GM23338 (cell line): Measurements from ENCODE around the gene ZNF630. TPM values are rescaled to one million over a fixed set of nuclear protein-coding genes. Genes with fewer than 3 reads are reported as not detected.

Experiments
- ATAC-seq: fragments of 200-7000 bp; cut with Tn5 transposase; 3 replicates; pipeline ENCODE4 v1.9.1; 2020
- DNase-seq: peaks from one replicate; pipeline ENCODE4 v3.0.0-alpha.2; 2015; ENCODE audit warnings: low spot score
- H2AFZ ChIP-seq: fragments of 200-600 bp; sonication (generic); 2 replicates; pipeline ENCODE4 v1.8.0; 2016; ENCODE audit warnings: antibody characterized with exemption, mild to moderate bottlenecking, moderate library complexity
- H3F3A ChIP-seq: fragments of 200-600 bp; sonication (generic); replicated peaks from 2 replicates; pipeline ENCODE4 v1.8.0; 2017; ENCODE audit warnings: antibody characterized with exemption, mixed run types, low read depth
- H3K27ac ChIP-seq: fragments of 200-600 bp; sonication (generic); 2 replicates; pipeline ENCODE4 v1.6.1; 2016; ENCODE audit warnings: low read depth
- H3K27me3 ChIP-seq: fragments of 200-600 bp; sonication (generic); 2 replicates; pipeline ENCODE4 v1.8.0; 2016; ENCODE audit warnings: mild to moderate bottlenecking, mixed run types, moderate library complexity; ENCODE audit not compliant: insufficient read depth
- H3K36me3 ChIP-seq: fragments of 200-600 bp; sonication (generic); 2 replicates; pipeline ENCODE4 v1.8.0; 2016; ENCODE audit warnings: mild to moderate bottlenecking; ENCODE audit not compliant: insufficient read depth
- H3K4me1 ChIP-seq: fragments of 200-600 bp; sonication (generic); 2 replicates; pipeline ENCODE4 v1.8.0; 2016; ENCODE audit warnings: mild to moderate bottlenecking, moderate library complexity; ENCODE audit not compliant: insufficient read depth
- H3K4me2 ChIP-seq: fragments of 200-600 bp; sonication (generic); 2 replicates; pipeline ENCODE4 v1.7.1; 2017; ENCODE audit warnings: mixed run types
- H3K4me3 ChIP-seq: fragments of 200-600 bp; sonication (generic); 2 replicates; pipeline ENCODE4 v1.6.1; 2016; ENCODE audit warnings: mixed run types
- H3K79me2 ChIP-seq: fragments of 200-600 bp; sonication (generic); replicated peaks from 2 replicates; pipeline ENCODE4 v1.8.0; 2017; ENCODE audit warnings: mild to moderate bottlenecking; ENCODE audit not compliant: insufficient read depth
- H3K9me2 ChIP-seq: fragments of 200-600 bp; sonication (generic); 2 replicates; pipeline ENCODE4 v1.8.0; 2017; ENCODE audit not compliant: insufficient read depth
- H4K20me1 ChIP-seq: fragments of 200-600 bp; sonication (generic); replicated peaks from 2 replicates; pipeline ENCODE4 v1.8.0; 2017; ENCODE audit warnings: mild to moderate bottlenecking; ENCODE audit not compliant: insufficient read depth
- H3K27ac Mint-ChIP-seq: 2 replicates; pipeline ENCODE4 v1.8.0; 2020; ENCODE audit warnings: inconsistent platforms, mild to moderate bottlenecking, moderate library complexity, mixed read lengths
- H3K27me3 Mint-ChIP-seq: 3 replicates; pipeline ENCODE4 v1.8.0; 2022; ENCODE audit warnings: low read depth, mild to moderate bottlenecking, moderate library complexity, mixed read lengths, inconsistent platforms; ENCODE audit not compliant: insufficient read depth, poor library complexity
- H3K36me3 Mint-ChIP-seq: 3 replicates; pipeline ENCODE4 v1.8.0; 2021; ENCODE audit warnings: low read depth, mild to moderate bottlenecking, inconsistent platforms, moderate library complexity, mixed read lengths
- H3K4me1 Mint-ChIP-seq: 3 replicates; pipeline ENCODE4 v1.8.0; 2020; ENCODE audit warnings: mild to moderate bottlenecking, inconsistent platforms, mixed read lengths
- H3K4me3 Mint-ChIP-seq: 3 replicates; pipeline ENCODE4 v1.8.0; 2021; ENCODE audit warnings: moderate library complexity, mild to moderate bottlenecking, inconsistent platforms, mixed read lengths
- H3K9me3 Mint-ChIP-seq: 3 replicates; pipeline ENCODE4 v1.8.0; 2020; ENCODE audit warnings: moderate library complexity, mild to moderate bottlenecking, inconsistent platforms, mixed read lengths
- CREB1 ChIP-seq: fragments of 250-450 bp; sonication (Bioruptor Pico); IDR thresholded peaks from 2 replicates; pipeline ENCODE4 v1.5.0; 2020; ENCODE audit warnings: low read depth, mild to moderate bottlenecking, moderate library complexity
- CTCF ChIP-seq, 2 experiments: fragments of 200-600 bp in 1 of 2; sonication (generic) in 1 of 2; conservative IDR thresholded peaks; 2 replicates each; pipeline versions ENCODE4 v1.5.1 to v1.6.1; 2016 to 2017; ENCODE audit warnings: antibody characterized with exemption in 2 of 2, low read depth in 2 of 2, mild to moderate bottlenecking in 2 of 2, moderate library complexity in 1 of 2
- EZH2 ChIP-seq: fragments of 200-600 bp; sonication (generic); IDR thresholded peaks from one replicate; pipeline ENCODE4 v1.8.0; 2017; ENCODE audit warnings: antibody characterized with exemption, mild to moderate bottlenecking, low read depth; ENCODE audit not compliant: unreplicated experiment
- EZH2phosphoT487 ChIP-seq: fragments of 200-600 bp; sonication (generic); IDR thresholded peaks from one replicate; pipeline ENCODE4 v1.8.1; 2018; ENCODE audit warnings: antibody characterized with exemption; ENCODE audit not compliant: unreplicated experiment
- POLR2AphosphoS5 ChIP-seq: IDR thresholded peaks from 2 replicates; pipeline ENCODE4 v1.6.1; 2016; ENCODE audit warnings: antibody characterized with exemption, low read depth
- STAT1 ChIP-seq: IDR thresholded peaks from one replicate; pipeline ENCODE4 v1.6.1; 2016; ENCODE audit warnings: antibody characterized with exemption; ENCODE audit not compliant: unreplicated experiment
- ZNF114 ChIP-seq: fragments of 250-450 bp; sonication (Bioruptor Pico); IDR thresholded peaks from 2 replicates; pipeline ENCODE4 v1.5.0; 2020; ENCODE audit warnings: mild to moderate bottlenecking, moderate library complexity
- ZNF462 ChIP-seq: fragments of 250-450 bp; sonication (Bioruptor Pico); IDR thresholded peaks from 2 replicates; pipeline ENCODE4 v1.5.0; 2020; ENCODE audit warnings: mild to moderate bottlenecking, moderate library complexity
- polyA plus RNA-seq: library from polyadenylated mRNA; unstranded; fragments of >200 nt; fragmentation: Nextera tagmentation; extraction: Ambion mirVana; gene quantifications from 2 replicates; pipeline ENCODE4 v1.2.1, GENCODE V29; 2016
- total RNA-seq: library from RNA; depleted of rRNA; stranded (reverse); fragments of >200 nt; shearing (Covaris generic); gene quantifications from 2 replicates; pipeline ENCODE4 v1.2.3, GENCODE V29; 2014
- TF ChIP-seq, protein P1 (sequence below): IDR thresholded peaks from 2 replicates; pipeline ENCODE4 v1.6.1; 2016; ENCODE audit warnings: antibody characterized with exemption
- TF ChIP-seq, protein P2 (sequence below): IDR thresholded peaks from one replicate; pipeline ENCODE4 v1.6.1; 2018; ENCODE audit warnings: antibody characterized with exemption; ENCODE audit not compliant: unreplicated experiment

ZNF630 gene
- total and polyA plus RNA-seq, 2 experiments from 2014 or later: 0.95 to 2.2 TPM

- Mint-ChIP-seq H3K9me3 (no peaks in the 10 kb centered on the region), H3K4me3 (no peak overlapping the region), H3K27ac (no peak overlapping the region), H3K27me3 (peaks cover 1% of the 10 kb centered on the region), H3K4me1 (no peaks in the 10 kb centered on the region), H3K36me3 (no peaks in the 10 kb centered on the region)
- no peak overlapping the region for H3K27ac ChIP-seq
- no peaks in the 10 kb centered on the region for H3F3A ChIP-seq
- no peak overlapping the region for H2AFZ ChIP-seq
- no peaks in the 10 kb centered on the region for H3K9me2 ChIP-seq
- H3K4me3 ChIP-seq: no peak overlapping the region
- no peaks in the 10 kb centered on the region for H3K36me3 ChIP-seq
- TF ChIP-seq EZH2 (no peak), CREB1 (no peak), STAT1 (no peak), CTCF (conservative IDR thresholded peaks at IDR 0.05; ENCODE audit: low read depth in 2 of 2) (no peak), POLR2AphosphoS5 (no peak), ZNF114 (CRISPR knock-in tag) (no peak), ZNF462 (CRISPR knock-in tag) (no peak), EZH2phosphoT487 (no peak)
- TF ChIP-seq, protein P1, sequence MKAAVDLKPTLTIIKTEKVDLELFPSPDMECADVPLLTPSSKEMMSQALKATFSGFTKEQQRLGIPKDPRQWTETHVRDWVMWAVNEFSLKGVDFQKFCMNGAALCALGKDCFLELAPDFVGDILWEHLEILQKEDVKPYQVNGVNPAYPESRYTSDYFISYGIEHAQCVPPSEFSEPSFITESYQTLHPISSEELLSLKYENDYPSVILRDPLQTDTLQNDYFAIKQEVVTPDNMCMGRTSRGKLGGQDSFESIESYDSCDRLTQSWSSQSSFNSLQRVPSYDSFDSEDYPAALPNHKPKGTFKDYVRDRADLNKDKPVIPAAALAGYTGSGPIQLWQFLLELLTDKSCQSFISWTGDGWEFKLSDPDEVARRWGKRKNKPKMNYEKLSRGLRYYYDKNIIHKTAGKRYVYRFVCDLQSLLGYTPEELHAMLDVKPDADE: no peak
- TF ChIP-seq, protein P2, sequence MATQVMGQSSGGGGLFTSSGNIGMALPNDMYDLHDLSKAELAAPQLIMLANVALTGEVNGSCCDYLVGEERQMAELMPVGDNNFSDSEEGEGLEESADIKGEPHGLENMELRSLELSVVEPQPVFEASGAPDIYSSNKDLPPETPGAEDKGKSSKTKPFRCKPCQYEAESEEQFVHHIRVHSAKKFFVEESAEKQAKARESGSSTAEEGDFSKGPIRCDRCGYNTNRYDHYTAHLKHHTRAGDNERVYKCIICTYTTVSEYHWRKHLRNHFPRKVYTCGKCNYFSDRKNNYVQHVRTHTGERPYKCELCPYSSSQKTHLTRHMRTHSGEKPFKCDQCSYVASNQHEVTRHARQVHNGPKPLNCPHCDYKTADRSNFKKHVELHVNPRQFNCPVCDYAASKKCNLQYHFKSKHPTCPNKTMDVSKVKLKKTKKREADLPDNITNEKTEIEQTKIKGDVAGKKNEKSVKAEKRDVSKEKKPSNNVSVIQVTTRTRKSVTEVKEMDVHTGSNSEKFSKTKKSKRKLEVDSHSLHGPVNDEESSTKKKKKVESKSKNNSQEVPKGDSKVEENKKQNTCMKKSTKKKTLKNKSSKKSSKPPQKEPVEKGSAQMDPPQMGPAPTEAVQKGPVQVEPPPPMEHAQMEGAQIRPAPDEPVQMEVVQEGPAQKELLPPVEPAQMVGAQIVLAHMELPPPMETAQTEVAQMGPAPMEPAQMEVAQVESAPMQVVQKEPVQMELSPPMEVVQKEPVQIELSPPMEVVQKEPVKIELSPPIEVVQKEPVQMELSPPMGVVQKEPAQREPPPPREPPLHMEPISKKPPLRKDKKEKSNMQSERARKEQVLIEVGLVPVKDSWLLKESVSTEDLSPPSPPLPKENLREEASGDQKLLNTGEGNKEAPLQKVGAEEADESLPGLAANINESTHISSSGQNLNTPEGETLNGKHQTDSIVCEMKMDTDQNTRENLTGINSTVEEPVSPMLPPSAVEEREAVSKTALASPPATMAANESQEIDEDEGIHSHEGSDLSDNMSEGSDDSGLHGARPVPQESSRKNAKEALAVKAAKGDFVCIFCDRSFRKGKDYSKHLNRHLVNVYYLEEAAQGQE: no peak
- no peaks in the 10 kb centered on the region for H3K79me2 ChIP-seq
- no peaks in the 10 kb centered on the region for H4K20me1 ChIP-seq
- no peaks in the 10 kb centered on the region for H3K27me3 ChIP-seq
- H3K4me1 ChIP-seq: no peaks in the 10 kb centered on the region
- H3K4me2 ChIP-seq: no peak overlapping the region
- ATAC-seq: no peak
- no peak for DNase-seq
Observed at GRCh38 chrX:48102874-48103374, 31.5 kb upstream of the ZNF630 start.
